Brain microvascular endothelial cell (primary cell): ENCODE measurements around the gene TGFB3.
"Not testable (repeated sequence)": the region's sequence is repeated elsewhere in the genome, so short reads cannot be mapped to it uniquely, and the experiment has no call there.

ENCODE experiments used
- DNase-seq: peaks from one replicate; pipeline ENCODE4 v3.0.0-alpha.2; 2020
- H3K27ac ChIP-seq: fragments of 250-450 bp; sonication (Bioruptor Pico); 2 replicates; pipeline ENCODE4 v1.5.1; 2020; ENCODE audit warnings: mild to moderate bottlenecking, moderate library complexity
- H3K27me3 ChIP-seq: fragments of 250-450 bp; sonication (Bioruptor Pico); replicated peaks from 2 replicates; pipeline ENCODE4 v1.5.1; 2020; ENCODE audit warnings: mild to moderate bottlenecking
- H3K36me3 ChIP-seq: fragments of 250-450 bp; sonication (Bioruptor Pico); replicated peaks from 2 replicates; pipeline ENCODE4 v1.5.1; 2020; ENCODE audit warnings: mild to moderate bottlenecking
- H3K4me3 ChIP-seq: 2 replicates; pipeline ENCODE4 v1.5.1; 2011; ENCODE audit warnings: low read depth, mild to moderate bottlenecking, control low read depth, low read length, moderate library complexity
- in situ Hi-C: cut with HindIII; loops from 2 replicates; pipeline ENCODE4 v1.10.0; 2017; ENCODE audit warnings: low sequenced_read_pairs, low pct_ligation_motif_present
- TF ChIP-seq, protein P1 (sequence below): IDR thresholded peaks from 2 replicates; pipeline ENCODE4 v1.5.1; 2011; ENCODE audit warnings: low read depth, mild to moderate bottlenecking, moderate library complexity, low read length, control low read depth, inconsistent platforms; ENCODE audit errors: missing control alignments

TGFB3 gene

GRCh38 chr14:76015668-76016067 is 33.9 kb upstream of the TGFB3 start:
- TF ChIP-seq, protein P1, sequence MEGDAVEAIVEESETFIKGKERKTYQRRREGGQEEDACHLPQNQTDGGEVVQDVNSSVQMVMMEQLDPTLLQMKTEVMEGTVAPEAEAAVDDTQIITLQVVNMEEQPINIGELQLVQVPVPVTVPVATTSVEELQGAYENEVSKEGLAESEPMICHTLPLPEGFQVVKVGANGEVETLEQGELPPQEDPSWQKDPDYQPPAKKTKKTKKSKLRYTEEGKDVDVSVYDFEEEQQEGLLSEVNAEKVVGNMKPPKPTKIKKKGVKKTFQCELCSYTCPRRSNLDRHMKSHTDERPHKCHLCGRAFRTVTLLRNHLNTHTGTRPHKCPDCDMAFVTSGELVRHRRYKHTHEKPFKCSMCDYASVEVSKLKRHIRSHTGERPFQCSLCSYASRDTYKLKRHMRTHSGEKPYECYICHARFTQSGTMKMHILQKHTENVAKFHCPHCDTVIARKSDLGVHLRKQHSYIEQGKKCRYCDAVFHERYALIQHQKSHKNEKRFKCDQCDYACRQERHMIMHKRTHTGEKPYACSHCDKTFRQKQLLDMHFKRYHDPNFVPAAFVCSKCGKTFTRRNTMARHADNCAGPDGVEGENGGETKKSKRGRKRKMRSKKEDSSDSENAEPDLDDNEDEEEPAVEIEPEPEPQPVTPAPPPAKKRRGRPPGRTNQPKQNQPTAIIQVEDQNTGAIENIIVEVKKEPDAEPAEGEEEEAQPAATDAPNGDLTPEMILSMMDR, result no peak
- Histone ChIP-seq H3K27ac (no peak overlapping the region), H3K36me3 (peaks cover 6% of the 10 kb centered on the region), H3K4me3 (no peak overlapping the region), H3K27me3 (no peaks in the 10 kb centered on the region)
- in situ Hi-C loops, result no loop called here
- no peak for DNase-seq

- no peak for DNase-seq
- TF ChIP-seq, protein P1, result no peak
- in situ Hi-C loops, result no loop called here
- H3K36me3 ChIP-seq, result peaks cover 6% of the 10 kb centered on the region
- no peak overlapping the region for H3K27ac ChIP-seq
- H3K4me3 ChIP-seq, result no peak overlapping the region
- H3K27me3 ChIP-seq, result no peaks in the 10 kb centered on the region
Measured at GRCh38 chr14:76015191-76015590, 33.4 kb upstream of the TGFB3 start.

DNA sequence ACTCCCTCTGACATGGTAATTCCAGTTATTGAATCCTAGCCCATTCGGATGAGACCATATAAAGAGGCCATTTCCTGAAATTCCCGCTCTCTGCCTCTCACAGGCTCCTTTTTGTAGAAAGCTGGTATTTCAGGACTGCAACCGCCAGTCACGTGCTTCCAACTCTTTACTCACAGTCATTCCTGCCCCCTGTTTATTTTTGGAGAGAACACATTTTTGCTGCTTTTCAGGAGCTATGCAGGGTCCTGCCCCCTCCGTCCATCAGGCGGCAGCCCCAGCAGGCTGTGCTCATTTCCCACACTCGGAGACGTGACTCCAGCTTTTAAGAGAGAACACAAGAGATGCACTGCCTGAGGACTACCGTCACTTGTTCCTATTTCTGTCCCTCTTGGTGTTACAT is 30.6 kb upstream of the TGFB3 start:
- TF ChIP-seq, protein P1, result peak; percentile 28
- Histone ChIP-seq H3K27me3 (no peaks in the 10 kb centered on the region), H3K36me3 (peaks cover 6% of the 10 kb centered on the region), H3K4me3 (no peak overlapping the region), H3K27ac (no peak overlapping the region)
- DNase-seq, result peak; percentile 35
- in situ Hi-C loops, result no loop called here

- no peak overlapping the region for H3K27ac ChIP-seq
- TF ChIP-seq, protein P1, result no peak
- no peak for DNase-seq
- H3K27me3 ChIP-seq, result no peaks in the 10 kb centered on the region
- no peak overlapping the region for H3K4me3 ChIP-seq
- in situ Hi-C loops, result no loop called here
- H3K36me3 ChIP-seq, result peaks cover 6% of the 10 kb centered on the region
Measured at GRCh38 chr14:76011930-76012329, 30.1 kb upstream of the TGFB3 start.

DNA sequence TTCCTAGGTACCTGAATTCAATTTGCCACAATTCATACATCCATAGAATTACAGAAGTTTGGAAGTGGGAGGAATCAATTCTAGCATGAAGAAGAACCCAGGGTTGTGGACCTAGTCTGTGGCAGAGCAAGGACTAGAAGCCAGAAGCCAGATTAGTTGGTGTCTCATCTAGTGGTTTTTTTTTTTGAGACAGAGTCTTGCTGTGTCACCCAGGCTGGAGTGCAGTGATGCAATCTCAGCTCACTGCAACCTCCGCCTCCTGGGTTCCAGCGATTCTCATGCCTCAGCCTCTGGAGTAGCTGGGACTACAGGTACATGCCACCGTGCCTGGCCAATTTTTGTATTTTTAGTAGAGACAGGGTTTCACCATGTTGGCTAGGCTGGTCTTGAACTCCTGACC is 27.8 kb upstream of the TGFB3 start:
- H3K27ac ChIP-seq, in situ Hi-C loops, DNase-seq, H3K27me3 ChIP-seq, H3K4me3 ChIP-seq, H3K36me3 ChIP-seq: not testable (repeated sequence)

GRCh38 chr14:76007852-76008251 is 26.1 kb upstream of the TGFB3 start:
- Histone ChIP-seq H3K36me3 (peaks cover 2% of the 10 kb centered on the region), H3K4me3 (no peak overlapping the region), H3K27ac (no peak overlapping the region), H3K27me3 (no peaks in the 10 kb centered on the region)
- no peak for DNase-seq
- TF ChIP-seq, protein P1, result no peak
- in situ Hi-C loops, result no loop called here
